SH-SY5Y (cell line): ENCODE results near the gene YIF1A.

ENCODE experiments used
- GATA2 ChIP-seq: IDR thresholded peaks from 2 replicates; pipeline ENCODE4 v1.6.1; 2011; ENCODE audit warnings: mild to moderate bottlenecking, low read depth, low read length
- GATA3 ChIP-seq: IDR thresholded peaks from 2 replicates; pipeline ENCODE4 v1.6.1; 2011; ENCODE audit warnings: low read depth, mild to moderate bottlenecking, low read length, moderate library complexity

DNA sequence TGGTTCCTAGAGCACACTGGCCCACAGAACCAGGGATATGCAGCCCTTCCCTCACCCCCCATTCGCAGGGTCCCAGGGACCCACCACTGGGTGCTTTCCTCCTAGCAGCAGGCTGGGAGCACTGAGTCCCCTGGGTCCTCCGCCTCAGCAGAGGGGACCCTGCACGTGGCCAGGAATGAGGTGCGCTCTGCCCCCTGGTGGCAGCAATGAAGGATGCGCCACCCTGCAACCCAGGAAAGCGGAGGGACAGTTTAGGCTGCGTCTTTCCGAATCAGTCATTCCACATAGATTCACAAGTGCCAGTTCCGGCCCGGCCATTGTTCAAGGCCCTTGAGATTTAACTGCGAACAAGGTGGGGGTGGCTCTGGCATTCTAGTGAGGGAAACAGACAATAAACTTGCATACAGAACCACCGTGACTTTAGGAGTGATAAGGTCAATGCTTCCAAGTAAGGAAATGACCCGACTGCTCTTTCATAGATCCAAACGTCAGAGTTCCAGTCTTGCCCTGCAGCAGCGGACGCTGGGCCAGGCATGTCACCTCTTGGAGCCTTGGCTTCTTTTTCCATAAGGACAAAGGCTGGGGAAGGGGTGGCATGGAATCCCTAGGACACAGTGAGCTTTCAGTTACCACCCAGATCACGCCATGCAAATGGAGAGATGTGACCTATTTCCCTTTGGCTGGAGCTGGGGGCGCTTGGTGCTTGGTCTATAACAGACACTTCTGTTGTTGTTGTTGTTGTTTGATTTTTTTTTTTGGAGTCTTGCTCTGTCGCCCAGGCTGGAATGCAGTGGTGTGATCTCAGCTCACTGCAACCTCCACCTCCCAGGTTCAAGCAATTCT is 39.6 kb upstream of the YIF1A start:
- no peak for TF ChIP-seq GATA2
- TF ChIP-seq GATA3: no peak
